K562 (cell line): ENCODE results near the gene FBXO44. TPM values are rescaled to one million over a fixed set of nuclear protein-coding genes. Genes with fewer than 3 reads are reported as not detected.

ENCODE experiments used
- E2F8 ChIP-seq: fragments of 450-650 bp; IDR thresholded peaks from 2 replicates; pipeline ENCODE4 v1.7.1; 2018; ENCODE audit warnings: mild to moderate bottlenecking, low read depth; ENCODE audit not compliant: partially characterized antibody
- HDAC8 ChIP-seq: fragments of 450-650 bp; IDR thresholded peaks from 2 replicates; pipeline ENCODE4 v1.6.1; 2016; ENCODE audit warnings: mild to moderate bottlenecking, missing genetic modification characterization, moderate library complexity, missing compliant biosample characterization
- KDM4B ChIP-seq, 2 experiments: fragments of 450-650 bp in 1 of 2; sonication (generic) in 1 of 2; IDR thresholded peaks; 2 replicates each; pipeline ENCODE4 v1.6.1; 2016 to 2017; ENCODE audit warnings: borderline replicate concordance in 2 of 2, antibody characterized with exemption in 1 of 2, low read depth in 1 of 2, mild to moderate bottlenecking in 1 of 2
- MGA ChIP-seq: fragments of 450-650 bp; IDR thresholded peaks from 2 replicates; pipeline ENCODE4 v1.6.1; 2016; ENCODE audit warnings: mild to moderate bottlenecking, moderate library complexity
- PHF21A ChIP-seq: fragments of 450-650 bp; IDR thresholded peaks from 2 replicates; pipeline ENCODE4 v1.6.1; 2017; ENCODE audit warnings: low read depth, borderline replicate concordance
- SAP30 ChIP-seq: fragments of 200-600 bp; sonication (generic); IDR thresholded peaks from 2 replicates; pipeline ENCODE4 v1.6.1; 2012; ENCODE audit warnings: borderline replicate concordance, low read depth, mild to moderate bottlenecking, moderate library complexity, low read length, control low read depth, inconsistent platforms; ENCODE audit not compliant: insufficient read depth, poor library complexity, severe bottlenecking
- ZNF76 ChIP-seq: fragments of 250-450 bp; sonication (Bioruptor Pico); IDR thresholded peaks from 2 replicates; pipeline ENCODE4 v1.4.0; 2020; ENCODE audit warnings: mild to moderate bottlenecking, moderate library complexity, borderline replicate concordance
- polyA plus RNA-seq, 8 experiments: library from polyadenylated mRNA; depleted of rRNA in 4 of 8; stranded (reverse) in 5 of 8; unstranded in 3 of 8; fragments of >200 nt; fragmentation: Nextera tagmentation in 2 of 8; fragmentation: Illumina TruSeq in 1 of 8; extraction: Ambion mirVana in 2 of 8; extraction: Trizol in 1 of 8; gene quantifications; 2 replicates each; pipeline versions ENCODE4 v1.2.1 to v1.2.3, GENCODE V29; 2011 to 2014; ENCODE audit warnings: inconsistent platforms in 1 of 8, missing spikeins in 1 of 8
- total RNA-seq, 7 experiments: library from RNA; depleted of rRNA in 6 of 7; stranded (reverse); fragments of >200 nt in 6 of 7; fragmentation: Illumina TruSeq in 2 of 7; extraction: Trizol in 2 of 7; gene quantifications; 2 replicates each; pipeline versions ENCODE4 v1.2.1 to v1.2.3, GENCODE V29; 2011 to 2021; ENCODE audit warnings: low replicate concordance in 1 of 7
- TF ChIP-seq, protein P1 (sequence below), 2 experiments: fragments of 450-650 bp; IDR thresholded peaks; 2 replicates each; pipeline ENCODE4 v1.6.1; 2016

The FBXO44 gene
- total and polyA plus RNA-seq, 9 of the 15 experiments (the other 6 are each of a cell fraction or from before 2014, with no cell fraction given): 0.69 to 20.9 (median 6.7) TPM

- TF ChIP-seq MGA: no peak
- no peak for TF ChIP-seq ZNF76 (CRISPR knock-in tag)
- 0 out of 4 replicates have a peak, but pooled peaks of 1 of the 2 experiments have one; percentile 25 for TF ChIP-seq KDM4B (IDR thresholded peaks at IDR 0.05; ENCODE audit: borderline replicate concordance in 2 of 2, low read depth in 1 of 2)
- TF ChIP-seq E2F8: no peak
- 0 out of 2 replicates have a peak, but pooled peaks have one; percentile 27 for TF ChIP-seq PHF21A
- peak; percentile 69 for TF ChIP-seq SAP30
- TF ChIP-seq, protein P1, sequence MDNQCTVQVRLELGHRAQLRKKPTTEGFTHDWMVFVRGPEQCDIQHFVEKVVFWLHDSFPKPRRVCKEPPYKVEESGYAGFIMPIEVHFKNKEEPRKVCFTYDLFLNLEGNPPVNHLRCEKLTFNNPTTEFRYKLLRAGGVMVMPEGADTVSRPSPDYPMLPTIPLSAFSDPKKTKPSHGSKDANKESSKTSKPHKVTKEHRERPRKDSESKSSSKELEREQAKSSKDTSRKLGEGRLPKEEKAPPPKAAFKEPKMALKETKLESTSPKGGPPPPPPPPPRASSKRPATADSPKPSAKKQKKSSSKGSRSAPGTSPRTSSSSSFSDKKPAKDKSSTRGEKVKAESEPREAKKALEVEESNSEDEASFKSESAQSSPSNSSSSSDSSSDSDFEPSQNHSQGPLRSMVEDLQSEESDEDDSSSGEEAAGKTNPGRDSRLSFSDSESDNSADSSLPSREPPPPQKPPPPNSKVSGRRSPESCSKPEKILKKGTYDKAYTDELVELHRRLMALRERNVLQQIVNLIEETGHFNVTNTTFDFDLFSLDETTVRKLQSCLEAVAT (IDR thresholded peaks at IDR 0.05): peak in 1 of 2 experiments; percentile 32; a peak in 1 of 4 replicates
- TF ChIP-seq HDAC8: no peak
These were observed 25.8 kb downstream of the FBXO44 start (continued) for GRCh38 chr1:11680270-11681070.
